K562 (cell line): ENCODE measurements around the gene RBKS. TPM values are rescaled to one million over a fixed set of nuclear protein-coding genes. Genes with fewer than 3 reads are reported as not detected.

Experiments
- ARHGAP35 ChIP-seq: fragments of 450-650 bp; IDR thresholded peaks from 2 replicates; pipeline ENCODE4 v1.6.1; 2018; ENCODE audit not compliant: partially characterized antibody
- ASH1L ChIP-seq: fragments of 450-650 bp; IDR thresholded peaks from 2 replicates; pipeline ENCODE4 v1.6.1; 2018; ENCODE audit warnings: borderline replicate concordance, mild to moderate bottlenecking, low read depth; ENCODE audit not compliant: partially characterized antibody
- BRF2 ChIP-seq: IDR thresholded peaks from 3 replicates; pipeline ENCODE4 v1.6.1; 2011; ENCODE audit warnings: borderline replicate concordance, mild to moderate bottlenecking; ENCODE audit not compliant: insufficient read length, insufficient read depth
- CEBPB ChIP-seq: fragments of 450-650 bp; IDR thresholded peaks from 2 replicates; pipeline ENCODE4 v1.6.1; 2016; ENCODE audit warnings: missing genetic modification characterization, missing compliant biosample characterization
- CEBPG ChIP-seq, 3 experiments: fragments of 200-800 bp in 1 of 3; sonication (Bioruptor generic) in 1 of 3; sonication (generic) in 1 of 3; formaldehyde crosslinking in 1 of 3; IDR thresholded peaks in 2 of 3; conservative IDR thresholded peaks in 1 of 3; 2 replicates each; pipeline versions ENCODE4 v1.6.1 to v1.8.0; 2016 to 2022; ENCODE audit warnings: missing compliant biosample characterization in 2 of 3, missing genetic modification characterization in 2 of 3, mild to moderate bottlenecking in 1 of 3, missing genetic modification reagents in 1 of 3
- EP300 ChIP-seq: IDR thresholded peaks from 2 replicates; pipeline ENCODE4 v1.6.1; 2012; ENCODE audit warnings: low read length, improper control_type of control experiment
- EWSR1 ChIP-seq: fragments of 450-650 bp; IDR thresholded peaks from 2 replicates; pipeline ENCODE4 v1.6.1; 2018; ENCODE audit warnings: borderline replicate concordance, mild to moderate bottlenecking, low read depth, moderate library complexity; ENCODE audit not compliant: partially characterized antibody
- FOXA3 ChIP-seq, 2 experiments: fragments of 450-650 bp in 1 of 2; sonication (generic) in 1 of 2; formaldehyde crosslinking; IDR thresholded peaks in 1 of 2; conservative IDR thresholded peaks in 1 of 2; 2 replicates each; pipeline versions ENCODE4 v1.4.0 to v1.8.0; 2020 to 2022; ENCODE audit warnings: mild to moderate bottlenecking in 2 of 2, missing genetic modification reagents in 1 of 2
- MCM2 ChIP-seq: fragments of 450-650 bp; IDR thresholded peaks from 2 replicates; pipeline ENCODE4 v1.6.1; 2017; ENCODE audit warnings: low read depth, mild to moderate bottlenecking
- POLR2A ChIP-seq: fragments of 450-650 bp; conservative IDR thresholded peaks from 2 replicates; pipeline ENCODE4 v1.6.1; 2016
- PTRF ChIP-seq: fragments of 450-650 bp; IDR thresholded peaks from 2 replicates; pipeline ENCODE4 v1.6.1; 2016; ENCODE audit warnings: mild to moderate bottlenecking, missing genetic modification characterization, missing compliant biosample characterization
- SLC30A9 ChIP-seq: fragments of 250-450 bp; sonication (Bioruptor Pico); IDR thresholded peaks from 2 replicates; pipeline ENCODE4 v1.8.0; 2022; ENCODE audit warnings: mild to moderate bottlenecking, moderate library complexity
- SMAD2 ChIP-seq: fragments of 150-350 bp; IDR thresholded peaks from 2 replicates; pipeline ENCODE4 v1.6.1; 2014; ENCODE audit warnings: low read depth, mild to moderate bottlenecking, low read length
- SP1 ChIP-seq: sonication (generic); formaldehyde crosslinking; IDR thresholded peaks from 2 replicates; pipeline ENCODE4 v1.8.1; 2022; ENCODE audit warnings: mild to moderate bottlenecking, missing genetic modification reagents
- SPI1 ChIP-seq: IDR thresholded peaks from 2 replicates; pipeline ENCODE4 v1.6.1; 2011; ENCODE audit warnings: low read depth, low read length, control low read depth, borderline replicate concordance
- ZBTB2 ChIP-seq: fragments of 450-650 bp; IDR thresholded peaks from 2 replicates; pipeline ENCODE4 v1.6.1; 2016; ENCODE audit warnings: antibody characterized with exemption
- ZNF316 ChIP-seq: fragments of 450-650 bp; IDR thresholded peaks from 2 replicates; pipeline ENCODE4 v1.6.1; 2016
- ZNF644 ChIP-seq: fragments of 200-800 bp; sonication (Bioruptor generic); IDR thresholded peaks from 2 replicates; pipeline ENCODE4 v1.6.1; 2016; ENCODE audit warnings: low read depth, missing genetic modification characterization, missing compliant biosample characterization
- ZNF695 ChIP-seq: fragments of 450-650 bp; formaldehyde crosslinking; IDR thresholded peaks from 2 replicates; pipeline ENCODE4 v1.4.0; 2020; ENCODE audit warnings: mild to moderate bottlenecking, moderate library complexity
- ZNF76 ChIP-seq: fragments of 250-450 bp; sonication (Bioruptor Pico); IDR thresholded peaks from 2 replicates; pipeline ENCODE4 v1.4.0; 2020; ENCODE audit warnings: mild to moderate bottlenecking, moderate library complexity, borderline replicate concordance
- ZNF79 ChIP-seq: fragments of 250-450 bp; sonication (Bioruptor Pico); IDR thresholded peaks from 2 replicates; pipeline ENCODE4 v1.4.0; 2020; ENCODE audit warnings: low read depth, mild to moderate bottlenecking, moderate library complexity
- polyA plus RNA-seq, 8 experiments: library from polyadenylated mRNA; depleted of rRNA in 4 of 8; stranded (reverse) in 5 of 8; unstranded in 3 of 8; fragments of >200 nt; fragmentation: Nextera tagmentation in 2 of 8; fragmentation: Illumina TruSeq in 1 of 8; extraction: Ambion mirVana in 2 of 8; extraction: Trizol in 1 of 8; gene quantifications; 2 replicates each; pipeline versions ENCODE4 v1.2.1 to v1.2.3, GENCODE V29; 2011 to 2014; ENCODE audit warnings: inconsistent platforms in 1 of 8, missing spikeins in 1 of 8
- total RNA-seq, 7 experiments: library from RNA; depleted of rRNA in 6 of 7; stranded (reverse); fragments of >200 nt in 6 of 7; fragmentation: Illumina TruSeq in 2 of 7; extraction: Trizol in 2 of 7; gene quantifications; 2 replicates each; pipeline versions ENCODE4 v1.2.1 to v1.2.3, GENCODE V29; 2011 to 2021; ENCODE audit warnings: low replicate concordance in 1 of 7
- TF ChIP-seq, protein P1 (sequence below), 2 experiments: fragments of 450-650 bp; conservative IDR thresholded peaks; 2 replicates each; pipeline ENCODE4 v1.6.1; 2017; ENCODE audit warnings: mild to moderate bottlenecking in 2 of 2, moderate library complexity in 2 of 2
- TF ChIP-seq, protein P2 (sequence below): fragments of 450-650 bp; IDR thresholded peaks from one replicate; pipeline ENCODE4 v1.6.1; 2018; ENCODE audit warnings: mild to moderate bottlenecking, moderate library complexity; ENCODE audit not compliant: partially characterized antibody

The RBKS gene
- total and polyA plus RNA-seq, 9 of the 15 experiments (the other 6 are each of a cell fraction or from before 2014, with no cell fraction given), result 0.06 to 0.39 (median 0.19) TPM

- no peak for TF ChIP-seq SPI1
- 0 out of 2 replicates have a peak, but pooled peaks have one; percentile 15 for TF ChIP-seq POLR2A
- TF ChIP-seq ZNF316, result peak; percentile 43
- no peak for TF ChIP-seq MCM2
- TF ChIP-seq PTRF (tag), result no peak
- 0 out of 2 replicates have a peak, but pooled peaks have one; percentile 7 for TF ChIP-seq CEBPG (CRISPR knock-in tag; IDR thresholded peaks at IDR 0.05)
- TF ChIP-seq CEBPG (tag; conservative IDR thresholded peaks at IDR 0.05 in 1 of 2, IDR thresholded peaks at IDR 0.05 in 1 of 2), result no peak
- no peak for TF ChIP-seq SLC30A9 (CRISPR knock-in tag)
- peak; percentile 15 for TF ChIP-seq ASH1L
- peak; percentile 92 for TF ChIP-seq SP1
- TF ChIP-seq, protein P1, sequence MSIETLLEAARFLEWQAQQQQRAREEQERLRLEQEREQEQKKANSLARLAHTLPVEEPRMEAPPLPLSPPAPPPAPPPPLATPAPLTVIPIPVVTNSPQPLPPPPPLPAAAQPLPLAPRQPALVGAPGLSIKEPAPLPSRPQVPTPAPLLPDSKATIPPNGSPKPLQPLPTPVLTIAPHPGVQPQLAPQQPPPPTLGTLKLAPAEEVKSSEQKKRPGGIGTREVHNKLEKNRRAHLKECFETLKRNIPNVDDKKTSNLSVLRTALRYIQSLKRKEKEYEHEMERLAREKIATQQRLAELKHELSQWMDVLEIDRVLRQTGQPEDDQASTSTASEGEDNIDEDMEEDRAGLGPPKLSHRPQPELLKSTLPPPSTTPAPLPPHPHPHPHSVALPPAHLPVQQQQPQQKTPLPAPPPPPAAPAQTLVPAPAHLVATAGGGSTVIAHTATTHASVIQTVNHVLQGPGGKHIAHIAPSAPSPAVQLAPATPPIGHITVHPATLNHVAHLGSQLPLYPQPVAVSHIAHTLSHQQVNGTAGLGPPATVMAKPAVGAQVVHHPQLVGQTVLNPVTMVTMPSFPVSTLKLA (conservative IDR thresholded peaks at IDR 0.05), result peak; percentile 89 to 91
- no peak for TF ChIP-seq ZNF79 (CRISPR knock-in tag)
- no peak for TF ChIP-seq FOXA3 (CRISPR knock-in tag; conservative IDR thresholded peaks at IDR 0.05 in 1 of 2, IDR thresholded peaks at IDR 0.05 in 1 of 2)
- no peak for TF ChIP-seq EP300
- no peak for TF ChIP-seq BRF2
- no peak for TF ChIP-seq ZNF695 (CRISPR knock-in tag)
- TF ChIP-seq ARHGAP35, result no peak
- no peak for TF ChIP-seq ZBTB2
- TF ChIP-seq, protein P2, sequence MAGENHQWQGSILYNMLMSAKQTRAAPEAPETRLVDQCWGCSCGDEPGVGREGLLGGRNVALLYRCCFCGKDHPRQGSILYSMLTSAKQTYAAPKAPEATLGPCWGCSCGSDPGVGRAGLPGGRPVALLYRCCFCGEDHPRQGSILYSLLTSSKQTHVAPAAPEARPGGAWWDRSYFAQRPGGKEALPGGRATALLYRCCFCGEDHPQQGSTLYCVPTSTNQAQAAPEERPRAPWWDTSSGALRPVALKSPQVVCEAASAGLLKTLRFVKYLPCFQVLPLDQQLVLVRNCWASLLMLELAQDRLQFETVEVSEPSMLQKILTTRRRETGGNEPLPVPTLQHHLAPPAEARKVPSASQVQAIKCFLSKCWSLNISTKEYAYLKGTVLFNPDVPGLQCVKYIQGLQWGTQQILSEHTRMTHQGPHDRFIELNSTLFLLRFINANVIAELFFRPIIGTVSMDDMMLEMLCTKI, result no peak
- peak; percentile 7; the same call in 1 of the 2 replicates for TF ChIP-seq CEBPB
- no peak for TF ChIP-seq ZNF76 (CRISPR knock-in tag)
- no peak for TF ChIP-seq SMAD2
- TF ChIP-seq EWSR1, result no peak
- peak; percentile 5; the same call in 1 of the 2 replicates for TF ChIP-seq ZNF644 (tag)
Measured at GRCh38 chr2:27890924-27891672, 911 bp upstream of the RBKS start (continued).
